GM21526 (cell line): ENCODE data around the gene PTPN14.
"Not testable (repeated sequence)": the region's sequence is repeated elsewhere in the genome, so short reads cannot be mapped to it uniquely, and the experiment has no call there.

Source experiments
- ATAC-seq: cut with Tn5 transposase; IDR thresholded peaks from one replicate; pipeline ENCODE4 v1.9.1; 2021; ENCODE audit warnings: moderate library complexity; ENCODE audit not compliant: unreplicated experiment, low FRiP score

PTPN14 gene

GRCh38 chr1:214513394-214513793 is 38.0 kb downstream of the PTPN14 start:
- no peak for ATAC-seq

GRCh38 chr1:214511639-214511998 is 39.8 kb downstream of the PTPN14 start:
- ATAC-seq, result no peak

DNA sequence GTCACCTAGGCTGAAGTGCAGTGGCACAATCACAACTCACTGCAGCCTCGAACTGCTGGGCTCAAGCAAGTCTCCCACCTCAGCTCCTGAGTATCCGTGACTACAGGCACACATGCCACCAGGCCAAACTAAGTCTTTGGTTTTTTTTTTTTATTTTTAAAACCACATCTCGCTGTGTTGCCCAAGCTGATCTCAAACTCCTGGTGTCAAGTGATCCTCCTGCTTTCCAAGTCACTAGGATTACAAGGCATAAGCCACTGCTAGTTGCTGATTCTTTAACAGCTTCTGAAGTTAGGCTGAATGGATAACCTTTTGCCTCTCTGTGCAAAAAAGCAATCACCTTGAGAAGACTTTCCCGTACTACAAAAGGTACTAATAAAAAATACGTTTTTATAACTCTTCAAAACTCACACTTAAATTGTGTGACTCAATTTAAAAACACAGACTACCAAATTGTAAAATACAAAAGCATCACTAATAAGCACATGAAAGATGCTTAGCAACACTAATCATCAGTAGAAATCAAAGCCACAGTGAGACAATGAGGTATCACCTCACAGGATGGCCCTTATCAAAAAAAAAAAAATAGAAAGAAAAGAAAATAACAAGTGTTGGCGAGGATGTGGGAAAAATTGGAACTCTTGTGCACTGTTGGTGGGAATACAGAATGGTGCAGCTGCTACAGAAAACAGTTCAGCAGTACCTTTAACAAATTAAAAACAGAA is 40.3 kb downstream of the PTPN14 start:
- no peak for ATAC-seq

- ATAC-seq, result no peak
These were observed 40.9 kb downstream of the PTPN14 start for GRCh38 chr1:214510477-214510876.

DNA sequence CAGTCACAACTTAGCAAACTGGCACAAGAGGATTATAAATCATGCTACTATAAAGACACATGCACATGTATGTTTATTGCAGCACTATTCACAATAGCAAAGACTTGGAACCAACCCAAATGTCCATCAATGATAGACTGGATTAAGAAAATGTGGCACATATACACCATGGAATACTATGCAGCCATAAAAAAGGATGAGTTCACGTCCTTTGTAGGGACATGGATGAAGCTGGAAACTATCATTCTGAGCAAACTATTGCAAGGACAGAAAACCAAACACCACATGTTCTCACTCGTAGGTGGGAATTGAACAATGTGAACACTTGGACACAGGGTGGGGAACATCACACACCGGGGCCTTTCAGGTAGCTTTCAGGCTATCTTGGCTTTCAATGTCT is 41.8 kb downstream of the PTPN14 start:
- ATAC-seq, result not testable (repeated sequence)

- no peak for ATAC-seq
These were observed 44.4 kb downstream of the PTPN14 start for GRCh38 chr1:214506972-214507431.

GRCh38 chr1:214505134-214505533 is 46.3 kb downstream of the PTPN14 start:
- no peak for ATAC-seq

DNA sequence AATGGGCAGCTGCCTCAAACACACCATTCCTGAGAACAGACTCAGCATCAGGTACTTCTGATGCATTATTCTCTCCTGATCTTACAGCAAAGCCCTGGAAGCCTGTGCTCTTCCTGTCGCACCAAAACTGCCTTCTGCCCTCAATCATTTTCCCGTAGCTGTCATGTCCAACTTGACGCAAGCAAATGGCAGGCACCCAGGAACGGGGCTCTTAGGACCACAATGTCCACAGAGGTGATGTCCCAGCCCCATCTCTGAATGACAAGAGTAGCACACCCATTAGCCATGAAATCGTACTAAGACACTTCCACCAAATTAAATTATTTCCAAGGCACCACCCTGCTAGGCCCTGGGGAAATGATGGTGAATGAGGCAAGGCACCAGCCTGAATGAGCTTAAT is 47.1 kb downstream of the PTPN14 start:
- no peak for ATAC-seq

- no peak for ATAC-seq
These were observed 47.8 kb downstream of the PTPN14 start for GRCh38 chr1:214503553-214503952.

DNA sequence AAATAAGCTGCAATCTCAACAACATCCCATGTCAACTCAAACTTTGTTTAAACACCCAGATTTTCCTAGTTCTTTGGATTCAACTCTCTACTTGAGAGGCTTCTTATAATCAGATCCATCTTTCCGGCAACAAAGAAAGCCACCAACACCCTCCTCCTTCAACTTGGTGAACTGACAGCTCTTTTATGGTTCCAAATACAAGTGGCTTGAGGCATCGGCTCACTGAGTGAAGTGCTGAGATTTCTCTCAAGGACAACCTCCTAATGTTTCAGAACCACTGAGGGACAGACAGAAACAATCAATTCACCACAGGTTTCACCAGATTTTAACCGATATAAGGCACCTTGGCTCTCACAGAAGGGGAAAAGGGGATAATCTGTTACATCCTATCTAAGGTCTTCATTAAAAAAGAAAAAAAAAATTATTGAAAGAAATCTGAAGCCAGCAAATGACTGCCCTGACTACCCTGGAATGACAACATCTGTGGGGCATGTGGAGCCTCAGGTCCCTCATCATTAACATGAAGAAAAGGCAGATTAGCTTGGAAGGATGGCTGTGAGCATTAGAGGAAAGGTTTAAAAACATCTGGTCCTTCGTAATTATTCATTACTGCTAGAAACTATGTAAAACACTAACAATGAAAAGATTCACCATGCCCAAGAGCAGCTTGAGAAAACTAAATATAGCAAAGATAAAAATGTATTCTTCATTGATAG is 50.9 kb downstream of the PTPN14 start:
- ATAC-seq, result no peak

- no peak for ATAC-seq
These were observed 51.7 kb downstream of the PTPN14 start for GRCh38 chr1:214499732-214500131.

- ATAC-seq, result no peak
These were observed 53.4 kb downstream of the PTPN14 start for GRCh38 chr1:214498021-214498420.

GRCh38 chr1:214496126-214496525 is 55.3 kb downstream of the PTPN14 start:
- ATAC-seq, result no peak

DNA sequence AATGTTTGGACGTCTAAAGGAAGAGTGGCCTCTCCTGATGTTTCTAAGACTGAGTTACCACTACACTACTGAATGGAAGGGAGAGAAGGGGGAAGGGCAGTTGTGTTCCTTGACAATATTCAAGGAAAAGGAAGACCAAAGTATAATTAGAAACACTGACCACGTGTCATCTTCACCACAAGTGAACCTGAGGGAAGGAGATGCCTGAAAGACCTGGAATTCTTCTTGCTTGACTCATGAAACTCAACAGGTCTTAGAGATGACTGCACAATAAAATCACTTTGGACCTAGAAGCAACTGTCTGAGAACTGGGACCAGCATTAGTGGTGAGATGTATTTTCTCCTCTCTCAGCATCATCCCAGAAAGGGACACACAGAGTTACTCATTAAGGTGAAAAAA is 56.7 kb downstream of the PTPN14 start:
- ATAC-seq, result no peak

DNA sequence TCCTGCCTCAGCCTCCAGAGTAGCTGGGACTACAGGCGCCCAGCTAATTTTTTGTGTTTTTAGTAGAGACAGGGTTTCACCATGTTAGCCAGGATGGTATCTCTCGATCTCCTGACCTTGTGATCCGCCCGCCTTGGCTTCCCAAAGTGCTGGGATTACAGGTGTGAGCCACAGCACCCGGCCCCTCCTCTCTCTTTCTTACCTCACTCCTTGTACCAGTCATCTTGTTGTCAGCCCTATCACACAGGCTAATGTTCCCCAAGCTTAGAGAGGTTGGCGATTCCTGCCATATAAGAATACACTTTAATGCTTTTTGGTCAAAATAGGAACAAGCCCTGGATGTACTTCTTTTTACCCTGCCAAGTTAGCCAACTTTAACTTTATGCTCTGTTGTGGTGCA is 57.2 kb downstream of the PTPN14 start:
- not testable (repeated sequence) for ATAC-seq

DNA sequence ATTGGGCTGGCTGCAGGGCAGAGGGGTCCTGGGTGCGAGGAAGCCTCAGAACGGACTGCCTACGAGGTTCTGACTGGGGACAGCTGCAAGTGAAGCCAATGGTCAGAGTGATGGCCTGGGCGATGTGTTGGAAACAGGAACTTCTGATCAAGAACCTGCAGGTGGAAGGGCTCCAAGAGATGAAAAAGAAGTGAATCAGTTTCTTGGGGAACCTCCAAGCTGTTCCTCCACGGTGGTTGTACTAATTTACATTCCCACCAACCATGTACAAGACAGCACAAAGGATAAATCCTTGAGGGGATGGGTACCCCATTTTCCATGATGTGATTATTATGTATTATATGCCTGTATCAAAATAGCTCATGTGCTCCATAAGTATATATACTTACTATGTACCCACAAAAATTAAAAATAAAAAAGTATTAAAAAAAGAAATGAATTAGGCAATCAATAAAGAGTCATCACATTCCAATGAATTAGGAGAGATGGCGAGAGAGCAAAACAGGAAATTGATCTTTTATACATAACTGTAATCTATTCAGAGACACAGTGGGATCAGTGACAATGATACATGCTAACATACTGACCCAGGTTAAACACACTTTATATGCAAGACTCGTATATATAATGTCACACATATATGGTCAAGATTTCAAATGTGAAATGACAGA is 58.1 kb downstream of the PTPN14 start:
- ATAC-seq, result no peak

- ATAC-seq, result no peak
These were observed 58.9 kb downstream of the PTPN14 start for GRCh38 chr1:214492401-214493075.

- ATAC-seq, result no peak
These were observed 59.8 kb downstream of the PTPN14 start for GRCh38 chr1:214491468-214492146.

- no peak for ATAC-seq
These were observed 66.3 kb downstream of the PTPN14 start for GRCh38 chr1:214485151-214485550.

DNA sequence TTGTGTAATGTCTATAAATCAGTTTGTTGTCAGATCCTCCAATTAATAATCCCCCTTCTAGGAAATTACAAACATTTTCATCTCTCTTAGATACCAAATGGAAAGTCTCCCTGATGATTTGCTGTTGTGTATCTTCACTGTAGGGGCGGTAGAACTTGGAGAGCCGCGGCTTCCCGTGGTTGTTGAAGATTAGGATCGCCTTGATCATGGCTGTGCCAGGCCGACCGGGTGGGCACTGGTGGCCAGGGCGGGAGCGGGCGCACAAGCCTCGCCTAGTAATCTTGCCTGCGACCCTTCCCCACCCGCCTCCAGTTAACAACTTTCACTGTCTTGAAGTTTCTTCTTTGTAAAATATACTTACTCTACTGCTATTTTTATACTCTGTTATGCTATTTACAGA is 68.2 kb downstream of the PTPN14 start:
- not testable (repeated sequence) for ATAC-seq
